Astrocyte of the spinal cord (primary cell): ENCODE data around the gene CENPT.
A peak's percentile ranks its signal among the peaks of the same experiment; 100 is the strongest.

Source experiments
- DNase-seq: peaks from one replicate; pipeline ENCODE4 v3.0.0; 2011; ENCODE audit warnings: low read depth, low spot score
- H3K4me3 ChIP-seq: 2 replicates; pipeline ENCODE4 v1.5.1; 2011; ENCODE audit warnings: low read depth, mild to moderate bottlenecking, low read length, moderate library complexity
- CTCF ChIP-seq: IDR thresholded peaks from 2 replicates; pipeline ENCODE4 v1.5.1; 2012; ENCODE audit warnings: low read depth, mild to moderate bottlenecking, low read length, inconsistent platforms
- in situ Hi-C: cut with HindIII; loops from 2 replicates; pipeline ENCODE4 v1.10.0; 2017; ENCODE audit warnings: low sequenced_read_pairs

CENPT gene, protein sequence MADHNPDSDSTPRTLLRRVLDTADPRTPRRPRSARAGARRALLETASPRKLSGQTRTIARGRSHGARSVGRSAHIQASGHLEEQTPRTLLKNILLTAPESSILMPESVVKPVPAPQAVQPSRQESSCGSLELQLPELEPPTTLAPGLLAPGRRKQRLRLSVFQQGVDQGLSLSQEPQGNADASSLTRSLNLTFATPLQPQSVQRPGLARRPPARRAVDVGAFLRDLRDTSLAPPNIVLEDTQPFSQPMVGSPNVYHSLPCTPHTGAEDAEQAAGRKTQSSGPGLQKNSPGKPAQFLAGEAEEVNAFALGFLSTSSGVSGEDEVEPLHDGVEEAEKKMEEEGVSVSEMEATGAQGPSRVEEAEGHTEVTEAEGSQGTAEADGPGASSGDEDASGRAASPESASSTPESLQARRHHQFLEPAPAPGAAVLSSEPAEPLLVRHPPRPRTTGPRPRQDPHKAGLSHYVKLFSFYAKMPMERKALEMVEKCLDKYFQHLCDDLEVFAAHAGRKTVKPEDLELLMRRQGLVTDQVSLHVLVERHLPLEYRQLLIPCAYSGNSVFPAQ

DNA sequence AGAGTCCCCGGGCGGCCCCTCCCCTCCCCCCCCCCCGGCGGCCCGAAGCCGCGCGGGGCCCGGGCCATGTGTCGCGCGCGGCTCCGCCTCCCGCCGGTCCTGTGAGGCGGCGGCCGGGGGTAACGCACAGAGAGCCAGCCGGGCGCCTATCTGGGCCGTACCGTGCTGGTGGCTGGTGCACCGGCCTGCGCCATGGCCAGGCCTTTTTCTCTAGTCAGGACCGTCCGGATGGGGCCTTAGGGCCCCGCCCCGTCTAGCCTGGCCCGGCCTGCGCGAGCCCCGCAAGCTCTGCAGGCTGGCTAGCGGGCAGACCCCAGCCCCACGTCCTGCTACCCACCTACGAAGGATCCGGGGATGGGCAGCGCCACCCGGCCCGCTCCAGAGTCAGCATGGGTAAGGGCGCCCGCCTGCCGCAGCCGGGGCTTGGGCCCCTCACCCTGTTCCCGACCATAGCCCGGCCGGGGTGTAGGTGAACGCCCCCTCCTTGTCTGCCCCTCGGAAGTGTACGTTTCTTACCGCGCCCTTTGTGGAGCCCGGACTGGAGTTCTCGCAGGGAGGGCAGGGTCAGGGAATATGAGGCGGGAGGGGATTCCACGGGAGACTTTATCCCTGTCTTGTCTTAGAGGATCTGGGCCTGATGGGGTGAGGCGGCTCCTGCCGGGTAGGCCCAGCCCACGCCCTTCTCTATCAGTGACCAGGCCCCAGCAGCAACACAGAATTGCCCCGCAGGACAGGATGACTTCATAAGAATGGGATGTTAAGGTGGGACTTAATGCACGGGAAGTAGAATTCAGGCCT lies at the start of gene CENPT:
Gene CENPT (minus strand): TSS at position 630 of the 798 bp plus-strand sequence. CDS start 13,834 bp downstream, outside the sequence.
- TF ChIP-seq CTCF, result no peak
- in situ Hi-C loops, result no loop called here
- H3K4me3 ChIP-seq, result peak within 1 kb of the TSS; percentile 78
- DNase-seq, result peak; percentile 61

DNA sequence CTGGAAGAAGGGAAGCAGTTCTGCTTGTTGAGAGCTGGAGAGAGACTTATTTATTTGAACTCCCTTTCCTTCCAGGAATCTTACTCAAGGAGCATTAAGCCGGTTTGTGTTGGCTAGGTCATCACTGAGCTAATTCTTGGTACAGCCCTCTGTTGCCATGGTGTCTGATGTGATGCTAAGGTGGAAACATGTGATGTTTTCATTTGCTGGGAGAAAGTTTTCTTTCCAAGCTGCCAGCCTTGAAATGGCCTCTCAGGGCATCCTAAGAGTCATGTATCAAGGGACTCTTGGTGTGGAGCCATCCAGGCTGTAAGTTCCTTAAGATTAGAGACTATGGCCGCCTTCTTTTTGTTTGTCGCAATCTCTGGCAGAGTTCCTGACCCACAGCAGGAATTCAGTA lies 49.7 kb upstream of the CENPT start:
- peak; percentile 56 for DNase-seq
- in situ Hi-C loops, result no loop called here
- H3K4me3 ChIP-seq, result no peak overlapping the region
- TF ChIP-seq CTCF, result no peak

GRCh38 chr16:67893743-67894399 lies 46.4 kb upstream of the CENPT start:
- no peak for TF ChIP-seq CTCF

GRCh38 chr16:67892899-67893742 lies 45.6 kb upstream of the CENPT start, which contains the start of gene PSKH1:
TSS of gene PSKH1 (plus strand) at chr16:67893254. CDS start at chr16:67908750, 15,496 bp downstream.
- no peak for TF ChIP-seq CTCF
- in situ Hi-C loops, result no loop called here
- H3K4me3 ChIP-seq, result peak within 1 kb of the TSS; percentile 92
- peak; percentile 97 for DNase-seq

More at GRCh38 chr16:67893743-67894399, 46.4 kb upstream of the CENPT start:
- H3K4me3 ChIP-seq, result peak overlapping the region; percentile 92
- in situ Hi-C loops, result no loop called here
- no peak for DNase-seq

GRCh38 chr16:67892375-67892774 lies 44.9 kb upstream of the CENPT start:
- peak overlapping the region; percentile 41 for H3K4me3 ChIP-seq
- DNase-seq, result no peak
- in situ Hi-C loops, result no loop called here
- TF ChIP-seq CTCF, result no peak
